ENCODE results near the gene SLC24A3. TPM values are rescaled to one million over a fixed set of nuclear protein-coding genes. Genes with fewer than 3 reads are reported as not detected.
"Not testable (repeated sequence)": the region's sequence is repeated elsewhere in the genome, so short reads cannot be mapped to it uniquely, and the experiment has no call there.

SLC24A3 gene
- total RNA-seq, 1 experiment from 2014 or later: not detected

DNA sequence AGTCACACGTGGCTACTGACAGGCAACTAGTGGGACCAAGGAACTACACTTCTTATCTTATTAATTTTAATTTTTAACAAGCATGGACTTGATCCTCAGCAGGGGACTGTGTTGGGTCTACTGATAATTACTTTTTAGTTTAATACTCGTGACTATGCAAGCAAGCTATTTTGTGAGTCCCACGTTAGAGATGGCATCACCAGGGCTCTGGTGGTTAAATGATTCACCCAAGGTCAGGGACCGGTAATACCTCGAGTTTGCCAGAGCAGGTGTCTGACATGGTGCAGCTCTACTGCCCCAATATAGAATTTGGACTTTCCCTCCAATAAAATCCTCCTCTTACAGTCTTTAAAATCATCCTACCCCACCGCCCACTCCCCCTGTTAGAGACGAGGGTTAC, 447.0 kb downstream of the SLC24A3 start:
- in situ Hi-C loops (cut with HindIII; ENCODE audit: low sequenced_read_pairs): no loop called here
- DNase-seq (ENCODE audit: low spot score): no peak

DNA sequence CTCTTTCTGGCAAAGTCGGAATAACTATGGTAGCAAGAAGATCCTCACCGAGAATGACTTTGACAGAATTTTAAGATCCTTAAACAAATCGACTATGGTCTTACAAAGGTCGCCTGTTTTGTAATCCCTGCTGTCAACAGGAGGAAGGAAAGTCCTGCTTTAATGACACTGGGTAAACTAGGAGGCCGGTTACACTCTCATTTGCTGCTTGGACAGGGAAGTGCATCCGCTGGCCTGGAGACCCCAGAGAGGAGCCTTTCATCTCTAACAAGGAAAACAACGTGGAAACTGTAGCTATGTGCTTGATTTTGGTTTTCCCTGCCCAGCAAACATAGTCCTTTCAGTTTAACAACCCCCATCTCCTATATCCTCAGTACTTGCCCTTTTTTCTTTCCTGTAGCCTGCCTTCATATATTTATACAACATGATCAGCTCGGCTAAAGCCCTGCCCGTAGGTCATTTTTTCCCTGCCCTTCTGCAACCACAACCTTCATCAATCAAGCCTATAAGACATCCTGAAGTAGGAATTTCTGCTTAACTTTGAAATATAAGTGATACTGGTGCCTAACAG, 448.5 kb downstream of the SLC24A3 start:
- DNase-seq (ENCODE audit: low spot score): peak; percentile 7
- in situ Hi-C loops (cut with HindIII; ENCODE audit: low sequenced_read_pairs): no loop called here

DNA sequence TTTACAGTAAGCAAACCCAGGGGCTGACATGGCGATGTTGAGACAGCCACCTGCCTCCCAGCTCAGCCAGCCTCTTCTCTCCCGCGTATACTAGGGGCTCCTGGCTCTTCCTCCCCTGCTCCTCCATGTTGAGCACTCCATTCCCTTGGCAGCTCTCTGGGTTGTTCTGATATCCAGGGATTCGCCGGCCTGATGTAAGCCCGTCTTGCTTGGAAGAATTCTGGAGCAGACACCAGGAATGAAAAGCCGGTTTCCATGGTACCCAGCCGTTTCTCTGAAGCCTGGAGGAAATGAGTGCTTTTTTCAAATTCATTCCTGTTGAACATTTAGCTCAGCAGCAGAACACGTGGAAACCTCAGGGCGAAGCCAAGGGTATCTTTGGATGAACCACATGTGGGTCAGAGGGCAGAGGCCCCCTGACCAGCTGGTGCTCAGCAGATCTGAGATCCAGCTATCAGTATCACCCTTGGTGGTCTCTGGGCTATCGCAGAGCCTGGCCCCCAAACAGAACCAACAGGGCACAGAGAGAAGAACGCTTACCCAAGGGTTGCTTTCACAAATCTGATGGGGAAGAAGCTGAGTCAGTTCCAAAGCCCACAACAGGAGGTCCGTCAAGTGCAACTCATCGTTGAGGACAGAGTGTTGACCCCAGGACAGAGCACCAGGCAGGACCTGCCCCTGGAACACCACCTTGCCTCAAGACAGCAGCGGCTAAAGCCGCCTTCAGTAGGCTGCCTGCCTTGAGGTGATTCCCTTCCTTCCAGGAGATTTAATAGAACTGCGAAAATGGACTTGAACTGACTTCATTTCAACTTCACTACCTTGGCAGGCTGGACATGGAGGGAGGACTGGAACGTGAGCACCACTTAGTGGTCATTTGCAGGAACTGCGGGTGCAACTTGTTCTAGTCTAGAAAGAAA, 449.5 kb downstream of the SLC24A3 start:
- DNase-seq (ENCODE audit: low spot score): peak; percentile 68
- in situ Hi-C loops (cut with HindIII; ENCODE audit: low sequenced_read_pairs): no loop called here

DNA sequence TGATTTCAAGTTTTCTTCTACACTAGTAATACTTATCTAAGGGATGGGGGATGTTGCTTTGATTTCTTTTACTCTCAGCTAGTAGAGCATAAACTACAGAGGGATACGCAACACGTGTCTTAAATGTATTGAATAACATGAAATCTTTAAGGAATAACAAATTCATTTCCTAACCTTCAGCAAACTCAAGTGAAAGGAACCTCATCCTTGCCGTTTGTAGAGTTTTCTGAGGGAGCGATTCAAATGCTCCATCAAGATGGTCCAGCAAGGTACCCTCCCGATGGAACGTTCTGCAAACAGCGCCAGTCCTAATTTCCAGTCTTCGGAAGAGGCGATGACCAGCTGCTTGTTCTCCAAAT, 450.2 kb downstream of the SLC24A3 start:
- DNase-seq (ENCODE audit: low spot score): no peak
- in situ Hi-C loops (cut with HindIII; ENCODE audit: low sequenced_read_pairs): no loop called here

DNA sequence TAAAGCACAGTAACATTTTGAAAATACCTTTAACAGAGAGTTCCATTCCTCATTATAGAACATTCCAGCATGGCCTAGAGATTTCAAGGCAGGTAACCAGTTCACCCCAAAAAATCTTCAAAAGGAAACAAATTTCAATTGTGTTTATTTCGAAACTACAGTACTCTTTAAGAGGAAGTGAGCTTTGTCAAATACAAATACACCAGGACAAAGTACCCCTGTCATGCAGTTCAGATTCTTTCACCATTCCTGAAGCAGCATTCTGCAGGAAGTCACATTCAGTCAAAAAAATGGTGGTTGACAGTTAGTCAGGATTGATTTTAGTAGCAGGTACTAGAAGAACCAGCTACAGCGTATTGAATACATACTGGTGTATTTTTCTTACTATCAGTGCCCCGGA, 456.0 kb downstream of the SLC24A3 start:
- in situ Hi-C loops (cut with HindIII; ENCODE audit: low sequenced_read_pairs): no loop called here
- no peak for DNase-seq (ENCODE audit: low spot score)

DNA sequence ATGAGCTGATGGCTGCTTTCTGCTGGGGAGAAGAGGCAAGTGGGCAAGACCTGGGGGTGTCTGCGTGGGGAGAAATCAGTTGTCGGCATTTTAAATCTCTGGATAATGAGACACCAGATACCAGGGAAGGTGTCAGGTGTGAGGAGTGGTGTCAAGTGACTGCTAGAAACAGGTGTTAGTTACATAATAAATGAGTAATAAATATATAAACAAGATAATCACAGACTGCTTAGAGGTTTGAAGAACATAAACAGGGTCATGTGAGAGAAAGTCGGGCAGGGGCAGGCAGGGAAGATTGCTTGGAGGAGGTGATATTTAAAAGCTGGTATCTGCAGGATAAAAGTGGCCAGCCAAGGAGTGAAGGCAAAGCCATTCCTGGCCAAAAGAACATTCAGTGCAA, 458.4 kb downstream of the SLC24A3 start:
- in situ Hi-C loops (cut with HindIII; ENCODE audit: low sequenced_read_pairs): no loop called here
- DNase-seq (ENCODE audit: low spot score): no peak

DNA sequence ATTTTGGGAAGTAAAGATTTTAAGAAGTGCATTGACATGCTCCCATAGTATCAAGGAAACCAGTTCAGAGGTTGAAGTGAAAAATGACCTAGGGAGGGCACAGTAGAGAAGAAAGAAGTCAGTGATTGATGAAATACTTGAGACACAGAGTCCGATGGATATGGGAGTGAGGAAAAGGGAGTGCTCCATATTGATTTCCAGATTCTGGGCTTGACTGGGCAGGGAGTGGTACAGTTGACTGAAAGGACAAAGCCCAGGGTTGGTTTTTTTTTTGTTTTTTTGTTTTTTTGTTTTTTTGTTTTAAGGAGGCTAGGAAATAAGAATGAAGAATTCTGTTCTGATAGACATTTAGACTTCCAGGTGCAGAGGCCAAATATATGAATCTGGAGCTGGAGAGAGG, 458.9 kb downstream of the SLC24A3 start:
- DNase-seq (ENCODE audit: low spot score): no peak
- in situ Hi-C loops (cut with HindIII; ENCODE audit: low sequenced_read_pairs): no loop called here

DNA sequence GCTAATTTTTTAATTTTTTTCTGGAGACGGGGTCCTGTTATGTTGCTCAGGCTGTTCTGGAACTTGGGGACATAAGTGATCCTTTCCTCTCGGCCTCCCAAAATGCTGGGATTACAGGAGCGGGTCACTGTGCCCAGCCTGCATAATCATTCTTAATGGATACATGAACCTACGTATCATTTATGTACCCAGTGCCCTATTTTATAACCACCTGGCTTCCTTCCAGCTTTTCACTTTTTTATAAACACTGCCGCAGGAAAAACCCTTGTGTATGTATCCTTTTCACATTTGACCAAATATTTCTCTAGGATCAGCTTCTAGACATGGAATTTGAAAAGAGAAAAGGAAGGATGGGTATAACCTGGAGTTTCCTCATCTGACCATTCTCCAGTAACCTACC, 460.1 kb downstream of the SLC24A3 start:
- in situ Hi-C loops (cut with HindIII; ENCODE audit: low sequenced_read_pairs): no loop called here

DNA sequence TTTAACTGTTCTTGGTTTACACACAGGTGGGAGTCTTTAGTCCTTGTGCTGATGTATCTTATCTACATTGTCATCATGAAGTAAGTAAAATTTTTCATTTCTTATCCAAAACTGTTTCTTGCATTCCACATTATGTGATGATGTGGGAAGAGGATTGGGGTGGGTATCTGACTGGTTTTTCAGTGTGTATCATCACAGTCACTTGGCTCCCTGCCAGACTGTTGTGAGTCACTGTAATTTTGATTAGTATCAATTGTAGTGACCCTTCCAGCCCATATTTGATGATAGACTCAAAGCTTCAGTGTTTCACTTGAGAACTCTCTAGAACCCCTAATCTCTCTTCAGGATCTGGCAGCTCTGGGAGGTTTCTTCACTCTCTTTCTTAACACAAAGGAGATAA, 461.1 kb downstream of the SLC24A3 start:
- in situ Hi-C loops (cut with HindIII; ENCODE audit: low sequenced_read_pairs): no loop called here

More for the DNA sequence above, 460.1 kb downstream of the SLC24A3 start:
- no peak for DNase-seq (ENCODE audit: low spot score)

DNA sequence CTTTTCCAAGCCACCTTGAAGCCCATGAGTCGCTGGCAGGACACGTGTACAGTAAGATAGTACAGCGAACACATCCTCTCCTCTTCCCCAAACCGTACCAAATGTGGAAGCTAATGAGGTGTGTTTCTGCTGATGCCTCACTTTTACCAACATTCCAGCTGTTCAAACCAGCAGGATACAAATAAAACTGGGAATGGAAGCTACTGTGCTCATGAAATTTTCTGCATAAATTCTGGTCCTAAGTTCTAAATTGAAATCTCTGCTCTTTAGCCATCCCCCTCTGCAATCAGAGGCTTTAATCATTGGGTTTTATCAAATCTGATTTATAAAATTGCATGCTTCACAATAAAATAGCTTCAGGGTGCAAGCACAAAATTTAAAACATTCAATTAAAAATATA, 463.8 kb downstream of the SLC24A3 start:
- in situ Hi-C loops (cut with HindIII; ENCODE audit: low sequenced_read_pairs): no loop called here
- DNase-seq (ENCODE audit: low spot score): no peak

More for the DNA sequence above, 461.1 kb downstream of the SLC24A3 start:
- no peak for DNase-seq (ENCODE audit: low spot score)

DNA sequence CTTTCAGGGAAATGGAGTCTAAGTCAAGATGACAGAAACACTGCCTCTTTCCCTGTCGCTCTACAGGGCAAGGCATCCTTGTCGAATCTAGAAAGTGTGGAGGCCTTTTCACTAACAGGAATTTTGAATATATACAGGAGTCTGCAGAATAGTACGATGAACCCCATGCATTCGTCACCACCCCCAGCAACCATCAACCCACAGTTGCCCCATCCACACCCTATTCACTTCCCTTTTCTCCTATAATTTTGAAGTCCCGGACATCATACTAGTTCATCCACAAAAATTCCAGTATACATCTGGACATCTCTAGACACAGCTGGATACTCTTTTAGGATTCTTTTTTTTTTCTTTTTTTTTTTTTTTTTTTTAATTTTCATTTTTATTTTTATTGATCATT, 464.9 kb downstream of the SLC24A3 start:
- in situ Hi-C loops (cut with HindIII; ENCODE audit: low sequenced_read_pairs): no loop called here
- no peak for DNase-seq (ENCODE audit: low spot score)

DNA sequence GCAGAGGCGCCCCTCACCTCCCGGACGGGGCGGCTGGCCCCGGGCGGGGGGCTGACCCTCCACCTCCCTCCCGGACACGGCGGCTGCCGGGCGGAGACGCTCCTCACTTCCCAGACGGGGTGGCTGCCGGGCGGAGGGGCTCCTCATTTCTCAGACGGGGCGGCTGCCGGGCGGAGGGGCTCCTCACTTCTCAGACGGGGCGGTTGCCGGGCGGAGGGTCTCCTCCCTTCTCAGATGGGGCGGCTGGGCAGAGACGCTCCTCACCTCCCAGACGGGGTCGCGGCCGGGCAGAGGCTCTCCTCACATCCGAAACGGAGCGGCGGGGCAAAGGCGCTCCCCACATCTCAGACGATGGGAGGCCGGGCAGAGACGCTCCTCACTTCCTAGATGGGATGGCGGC, 466.1 kb downstream of the SLC24A3 start:
- in situ Hi-C loops (cut with HindIII; ENCODE audit: low sequenced_read_pairs); DNase-seq (ENCODE audit: low spot score): not testable (repeated sequence)

DNA sequence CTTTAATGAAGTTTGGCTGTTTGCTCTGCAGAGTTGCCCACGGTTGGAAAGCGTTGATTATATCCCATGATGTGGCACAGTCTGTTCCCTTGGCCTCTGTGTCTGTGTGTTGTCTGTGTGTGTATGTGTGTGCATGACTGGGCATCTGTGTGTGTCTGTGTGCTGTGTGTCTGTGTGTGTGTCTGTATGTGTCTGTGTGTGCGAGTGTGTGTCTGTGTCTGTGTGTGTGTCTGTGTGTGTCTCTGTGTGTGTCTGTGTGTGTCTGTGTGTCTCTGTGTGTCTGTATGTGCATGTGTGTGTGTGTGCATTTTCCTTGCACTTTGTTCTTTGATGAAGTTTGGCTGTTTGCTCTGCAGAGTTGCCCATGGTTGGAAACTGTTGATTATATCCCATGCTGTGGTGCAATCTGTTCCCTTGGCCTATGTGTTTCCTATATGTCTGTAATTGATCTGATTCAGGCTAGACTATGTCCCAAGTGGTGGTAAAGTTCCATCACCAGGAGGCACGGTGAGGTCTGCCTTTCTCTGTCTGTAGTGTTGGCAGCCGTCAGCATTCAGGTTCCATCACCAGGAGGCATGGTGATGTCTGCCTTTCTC, 467.6 kb downstream of the SLC24A3 start:
- no peak for DNase-seq (ENCODE audit: low spot score)

DNA sequence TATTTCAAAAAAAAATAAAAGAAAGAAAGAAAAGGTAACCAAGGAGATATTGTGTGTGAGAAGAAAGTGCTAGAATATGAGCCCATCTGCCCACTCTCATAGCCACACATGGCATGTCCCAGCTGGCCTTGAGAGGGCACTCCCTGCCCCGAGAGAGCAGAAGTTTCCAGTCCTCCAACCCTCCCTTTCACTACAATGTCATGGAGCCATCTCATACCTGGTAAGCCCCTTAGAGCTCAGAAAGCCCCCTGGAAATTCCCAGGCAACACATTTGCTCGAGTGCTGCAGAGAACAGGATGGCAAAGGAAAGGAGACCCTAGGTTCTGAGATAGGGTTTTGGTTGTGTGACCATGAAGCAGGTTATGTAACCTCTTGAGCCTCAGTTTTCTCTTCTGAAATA, 469.8 kb downstream of the SLC24A3 start:
- in situ Hi-C loops (cut with HindIII; ENCODE audit: low sequenced_read_pairs): no loop called here
- DNase-seq (ENCODE audit: low spot score): no peak

More for the DNA sequence above, 467.6 kb downstream of the SLC24A3 start:
- in situ Hi-C loops (cut with HindIII; ENCODE audit: low sequenced_read_pairs): no loop called here

DNA sequence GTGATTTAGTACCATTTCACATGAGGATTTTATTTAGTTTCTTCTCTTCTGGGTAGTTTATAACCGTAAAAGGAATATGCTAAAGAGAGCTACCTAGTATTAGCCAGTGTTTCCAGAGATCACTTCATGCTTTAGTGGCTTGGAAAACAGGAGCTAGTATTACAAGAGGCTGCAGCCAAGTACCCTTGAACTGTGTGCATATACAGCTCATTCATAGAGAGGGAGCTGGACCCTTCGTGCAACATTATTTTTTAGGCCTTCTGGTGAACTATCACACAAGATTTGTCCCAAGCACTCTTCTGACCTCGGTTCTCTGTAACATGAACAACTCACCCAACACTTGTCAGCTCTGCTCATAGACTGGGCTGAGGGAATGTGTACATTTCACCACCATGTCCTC, 470.7 kb downstream of the SLC24A3 start:
- in situ Hi-C loops (cut with HindIII; ENCODE audit: low sequenced_read_pairs): no loop called here
- no peak for DNase-seq (ENCODE audit: low spot score)

DNA sequence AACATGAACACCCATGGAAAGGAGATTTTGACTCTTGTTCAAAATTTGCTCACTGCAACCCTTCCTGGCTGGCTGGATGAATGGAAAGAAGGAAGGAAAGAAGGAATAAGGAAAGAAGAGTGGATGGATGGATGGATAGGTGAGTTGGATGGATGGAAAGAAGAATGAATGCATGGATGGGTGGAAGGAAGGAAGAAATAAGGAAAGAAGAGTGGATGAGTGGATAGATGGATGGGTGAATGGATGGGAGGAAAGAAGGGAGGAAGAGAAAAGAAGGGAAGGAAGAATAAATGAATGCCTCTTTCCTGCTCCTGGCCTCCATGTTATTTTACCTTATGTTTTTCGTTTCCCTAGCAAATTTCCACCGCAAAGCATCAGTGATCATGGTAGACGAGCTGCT, 471.4 kb downstream of the SLC24A3 start:
- DNase-seq (ENCODE audit: low spot score): no peak
- in situ Hi-C loops (cut with HindIII; ENCODE audit: low sequenced_read_pairs): no loop called here

DNA sequence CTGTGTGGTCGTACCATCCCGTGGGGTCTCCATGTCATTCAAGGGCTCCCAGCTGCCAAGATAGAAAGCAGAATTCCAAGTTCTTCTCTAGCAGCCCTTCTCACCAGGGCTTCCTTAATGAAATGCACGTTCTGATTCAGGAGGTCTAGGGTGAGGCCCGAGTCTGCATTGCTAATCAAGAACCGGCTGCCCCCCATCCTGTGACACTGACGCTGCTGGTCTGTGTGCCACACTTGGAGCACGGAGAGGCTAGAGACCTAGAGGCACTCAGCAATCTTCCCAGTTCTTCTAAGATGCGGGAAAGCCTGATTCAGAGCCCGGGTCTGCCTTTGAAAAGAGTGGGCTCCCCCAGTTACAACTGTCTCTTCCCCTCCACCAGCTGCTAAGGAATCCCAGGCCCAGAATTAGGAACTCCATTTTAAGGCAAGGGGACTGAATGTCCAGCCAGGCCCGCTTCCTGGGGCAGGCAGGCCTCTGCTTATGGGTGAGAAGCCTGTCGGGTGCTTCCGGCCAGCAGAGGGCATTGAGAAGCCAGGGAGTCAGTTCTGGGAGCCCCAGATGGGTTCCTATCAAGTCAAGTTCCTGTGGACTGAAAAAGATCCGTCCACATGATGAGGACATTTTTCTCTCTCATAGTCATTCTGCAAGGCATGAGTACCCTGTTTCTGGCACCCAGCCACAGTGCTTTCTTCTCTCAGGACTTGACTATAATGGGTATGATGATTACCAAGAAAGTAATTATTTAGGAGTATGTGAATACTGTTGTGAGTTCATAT, 475.8 kb downstream of the SLC24A3 start:
- in situ Hi-C loops (cut with HindIII; ENCODE audit: low sequenced_read_pairs): no loop called here
- DNase-seq (ENCODE audit: low spot score): peak; percentile 15

DNA sequence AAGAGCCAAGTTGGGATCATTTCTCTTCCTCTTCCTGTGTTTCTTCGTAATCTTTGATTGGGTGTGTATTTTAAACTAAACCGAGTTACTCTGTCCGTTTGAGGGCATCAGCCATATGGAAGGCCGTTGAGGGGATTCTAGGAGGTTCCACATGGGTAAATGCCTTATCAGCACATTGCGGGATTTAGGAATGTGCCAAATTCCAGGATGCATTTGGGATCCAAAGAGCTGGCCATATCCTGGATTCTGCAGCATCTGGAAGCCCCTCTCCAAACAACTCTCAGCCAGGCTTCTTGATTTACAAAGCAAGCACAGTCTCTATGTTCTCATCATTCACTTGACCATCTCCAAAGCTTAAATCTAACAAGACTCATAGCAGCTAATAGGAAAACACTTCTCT, 478.0 kb downstream of the SLC24A3 start:
- in situ Hi-C loops (cut with HindIII; ENCODE audit: low sequenced_read_pairs): no loop called here
- no peak for DNase-seq (ENCODE audit: low spot score)

DNA sequence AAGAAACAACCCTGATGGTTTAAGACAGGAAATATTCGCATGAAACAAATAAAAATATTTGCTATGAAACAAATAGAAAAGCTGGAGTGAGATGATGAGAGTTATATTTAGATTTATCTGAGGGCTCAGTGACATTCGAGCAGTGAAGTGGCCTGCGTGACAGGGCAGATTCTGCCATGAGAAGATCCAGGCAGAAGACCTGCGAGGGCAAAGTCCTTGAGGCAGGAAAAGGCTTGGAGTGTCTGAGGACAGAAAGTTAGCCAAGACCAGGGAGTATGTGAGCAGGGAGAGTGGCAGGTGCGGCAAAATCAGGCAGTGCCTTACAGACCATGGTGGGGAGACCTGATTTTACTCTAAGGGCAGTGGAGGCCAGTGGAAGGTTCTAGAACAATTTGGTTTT, 478.7 kb downstream of the SLC24A3 start:
- DNase-seq (ENCODE audit: low spot score): no peak
- in situ Hi-C loops (cut with HindIII; ENCODE audit: low sequenced_read_pairs): no loop called here

DNA sequence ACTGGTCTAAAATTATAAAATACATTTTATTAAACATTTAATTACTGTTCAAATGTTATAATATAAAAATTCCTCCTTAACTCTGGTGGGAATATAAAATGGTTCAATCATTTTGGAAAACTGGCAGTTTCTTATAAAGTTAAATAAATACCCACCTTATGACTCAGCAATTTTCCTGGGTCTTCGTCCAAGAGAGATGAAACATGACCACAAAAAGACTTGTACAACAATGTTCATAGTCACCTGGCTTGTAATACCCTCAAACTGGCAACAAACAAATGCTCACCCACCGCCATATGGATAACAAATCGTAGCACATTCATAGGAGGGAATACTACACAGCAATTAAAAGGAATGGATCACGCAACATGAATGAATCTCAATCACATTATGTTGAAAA, 479.7 kb downstream of the SLC24A3 start:
- in situ Hi-C loops (cut with HindIII; ENCODE audit: low sequenced_read_pairs): no loop called here
- no peak for DNase-seq (ENCODE audit: low spot score)

Measured in G401 (cell line).